ENCODE measurements around the gene SUGCT.

- no peak for TF ChIP-seq CTCF (IDR thresholded peaks at IDR 0.05)
- no peak for TF ChIP-seq POLR2A (IDR thresholded peaks at IDR 0.05; ENCODE audit: low read depth)
- TF ChIP-seq POLR2AphosphoS5 (IDR thresholded peaks at IDR 0.05): no peak
- no peak for TF ChIP-seq EP300 (IDR thresholded peaks at IDR 0.05)
These were observed 57.2 kb downstream of the SUGCT start for GRCh38 chr7:40192036-40192435.

Measured in esophagus muscularis mucosa (tissue), 4 donors.